WTC11 (cell line): ENCODE results near the gene PRKCB.

Experiments
- ATF1 ChIP-seq: sonication (generic); formaldehyde crosslinking; IDR thresholded peaks from 2 replicates; pipeline ENCODE4 v1.8.1; 2023; ENCODE audit warnings: mild to moderate bottlenecking, moderate library complexity, missing genetic modification reagents
- NFE2L1 ChIP-seq: sonication (generic); formaldehyde crosslinking; IDR thresholded peaks from 2 replicates; pipeline ENCODE4 v1.8.1; 2023; ENCODE audit warnings: missing genetic modification reagents
- NR2C2 ChIP-seq: sonication (generic); formaldehyde crosslinking; IDR thresholded peaks from 2 replicates; pipeline ENCODE4 v1.8.0; 2022; ENCODE audit warnings: mild to moderate bottlenecking, missing genetic modification reagents
- SP1 ChIP-seq: sonication (generic); formaldehyde crosslinking; conservative IDR thresholded peaks from 2 replicates; pipeline ENCODE4 v1.8.1; 2022; ENCODE audit warnings: missing genetic modification reagents
- TF ChIP-seq, protein P1 (sequence below): sonication (generic); formaldehyde crosslinking; conservative IDR thresholded peaks from 2 replicates; pipeline ENCODE4 v1.8.1; 2022; ENCODE audit warnings: mild to moderate bottlenecking, missing genetic modification reagents
- TF ChIP-seq, protein P2 (sequence below): sonication (generic); formaldehyde crosslinking; IDR thresholded peaks from 2 replicates; pipeline ENCODE4 v1.8.1; 2023; ENCODE audit warnings: mild to moderate bottlenecking, missing genetic modification reagents
- TF ChIP-seq, protein P3 (sequence below): fragments of 200-600 bp; IDR thresholded peaks from 2 replicates; pipeline ENCODE4 v1.8.0; 2022; ENCODE audit warnings: antibody characterized with exemption

DNA sequence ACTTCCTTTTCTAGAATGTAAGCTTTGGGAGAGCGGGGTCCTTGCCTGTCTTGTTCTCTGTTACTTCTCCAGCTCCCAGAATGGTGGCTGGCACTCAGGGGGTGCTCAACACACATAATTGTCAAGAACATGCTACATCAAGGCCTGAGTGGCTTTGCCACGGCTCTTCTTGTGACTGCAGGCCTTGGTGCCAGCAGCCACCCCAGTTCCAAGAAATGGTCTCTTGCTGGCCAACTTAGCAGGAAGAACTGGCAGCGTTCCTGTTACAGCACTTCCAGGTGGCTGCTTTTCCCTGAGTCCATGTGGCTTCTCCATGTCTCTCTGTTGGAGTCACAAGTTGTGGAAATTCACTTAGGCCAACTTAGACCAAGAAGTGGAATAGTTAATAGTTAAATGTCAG lies 36.1 kb downstream of the PRKCB start:
- TF ChIP-seq NR2C2 (CRISPR knock-in tag) (no peak), NFE2L1 (CRISPR knock-in tag) (no peak), ATF1 (CRISPR knock-in tag) (no peak), SP1 (CRISPR knock-in tag) (no peak)
- TF ChIP-seq, protein P1, sequence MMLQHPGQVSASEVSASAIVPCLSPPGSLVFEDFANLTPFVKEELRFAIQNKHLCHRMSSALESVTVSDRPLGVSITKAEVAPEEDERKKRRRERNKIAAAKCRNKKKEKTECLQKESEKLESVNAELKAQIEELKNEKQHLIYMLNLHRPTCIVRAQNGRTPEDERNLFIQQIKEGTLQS (CRISPR knock-in tag): no peak
- TF ChIP-seq, protein P2, sequence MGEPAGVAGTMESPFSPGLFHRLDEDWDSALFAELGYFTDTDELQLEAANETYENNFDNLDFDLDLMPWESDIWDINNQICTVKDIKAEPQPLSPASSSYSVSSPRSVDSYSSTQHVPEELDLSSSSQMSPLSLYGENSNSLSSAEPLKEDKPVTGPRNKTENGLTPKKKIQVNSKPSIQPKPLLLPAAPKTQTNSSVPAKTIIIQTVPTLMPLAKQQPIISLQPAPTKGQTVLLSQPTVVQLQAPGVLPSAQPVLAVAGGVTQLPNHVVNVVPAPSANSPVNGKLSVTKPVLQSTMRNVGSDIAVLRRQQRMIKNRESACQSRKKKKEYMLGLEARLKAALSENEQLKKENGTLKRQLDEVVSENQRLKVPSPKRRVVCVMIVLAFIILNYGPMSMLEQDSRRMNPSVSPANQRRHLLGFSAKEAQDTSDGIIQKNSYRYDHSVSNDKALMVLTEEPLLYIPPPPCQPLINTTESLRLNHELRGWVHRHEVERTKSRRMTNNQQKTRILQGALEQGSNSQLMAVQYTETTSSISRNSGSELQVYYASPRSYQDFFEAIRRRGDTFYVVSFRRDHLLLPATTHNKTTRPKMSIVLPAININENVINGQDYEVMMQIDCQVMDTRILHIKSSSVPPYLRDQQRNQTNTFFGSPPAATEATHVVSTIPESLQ (CRISPR knock-in tag): no peak
- TF ChIP-seq, protein P3, sequence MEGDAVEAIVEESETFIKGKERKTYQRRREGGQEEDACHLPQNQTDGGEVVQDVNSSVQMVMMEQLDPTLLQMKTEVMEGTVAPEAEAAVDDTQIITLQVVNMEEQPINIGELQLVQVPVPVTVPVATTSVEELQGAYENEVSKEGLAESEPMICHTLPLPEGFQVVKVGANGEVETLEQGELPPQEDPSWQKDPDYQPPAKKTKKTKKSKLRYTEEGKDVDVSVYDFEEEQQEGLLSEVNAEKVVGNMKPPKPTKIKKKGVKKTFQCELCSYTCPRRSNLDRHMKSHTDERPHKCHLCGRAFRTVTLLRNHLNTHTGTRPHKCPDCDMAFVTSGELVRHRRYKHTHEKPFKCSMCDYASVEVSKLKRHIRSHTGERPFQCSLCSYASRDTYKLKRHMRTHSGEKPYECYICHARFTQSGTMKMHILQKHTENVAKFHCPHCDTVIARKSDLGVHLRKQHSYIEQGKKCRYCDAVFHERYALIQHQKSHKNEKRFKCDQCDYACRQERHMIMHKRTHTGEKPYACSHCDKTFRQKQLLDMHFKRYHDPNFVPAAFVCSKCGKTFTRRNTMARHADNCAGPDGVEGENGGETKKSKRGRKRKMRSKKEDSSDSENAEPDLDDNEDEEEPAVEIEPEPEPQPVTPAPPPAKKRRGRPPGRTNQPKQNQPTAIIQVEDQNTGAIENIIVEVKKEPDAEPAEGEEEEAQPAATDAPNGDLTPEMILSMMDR: no peak
